GOT3 (cell line): ENCODE measurements around the gene CPA4.
"Not testable (repeated sequence)": the region's sequence is repeated elsewhere in the genome, so short reads cannot be mapped to it uniquely, and the experiment has no call there.

Source experiments
- DNase-seq: peaks from one replicate; lab custom pipeline; 2025; ENCODE audit warnings: mixed read lengths; lab: John Stamatoyannopoulos, UW

Gene CPA4

GRCh38 chr7:130292682-130293257, at the start of gene CPA4:
Gene CPA4, plus strand, starts transcription at chr7:130293161. Its CDS starts 20 bp downstream, at chr7:130293181.
- DNase-seq = peak; percentile 49

- not testable (repeated sequence) for DNase-seq
These were observed 49.5 kb upstream of the CPA4 start for GRCh38 chr7:130243486-130243885.

GRCh38 chr7:130246491-130246890, 46.5 kb upstream of the CPA4 start:
- DNase-seq = not testable (repeated sequence)

- DNase-seq = not testable (repeated sequence)
These were observed 44.1 kb upstream of the CPA4 start for GRCh38 chr7:130248842-130249241.

GRCh38 chr7:130249626-130250025, 43.3 kb upstream of the CPA4 start:
- DNase-seq = not testable (repeated sequence)

GRCh38 chr7:130254555-130254954, 38.4 kb upstream of the CPA4 start:
- DNase-seq = no peak

- DNase-seq = no peak
These were observed 36.3 kb upstream of the CPA4 start for GRCh38 chr7:130256704-130257103.

GRCh38 chr7:130258494-130259078, 34.4 kb upstream of the CPA4 start:
- DNase-seq = no peak

GRCh38 chr7:130262448-130262847, 30.5 kb upstream of the CPA4 start:
- no peak for DNase-seq

GRCh38 chr7:130263130-130263529, 29.8 kb upstream of the CPA4 start:
- DNase-seq = no peak

GRCh38 chr7:130266258-130266960, 26.6 kb upstream of the CPA4 start, which contains the start of gene CPA2:
Gene CPA2, plus strand, starts transcription at chr7:130266863. Its CDS starts 19 bp downstream, at chr7:130266882.
- DNase-seq = no peak

- DNase-seq = no peak
These were observed 26.0 kb upstream of the CPA4 start for GRCh38 chr7:130266961-130267321.

GRCh38 chr7:130268463-130269317, 24.3 kb upstream of the CPA4 start:
- DNase-seq = no peak

- no peak for DNase-seq
These were observed 23.7 kb upstream of the CPA4 start for GRCh38 chr7:130269318-130269694.

- no peak for DNase-seq
These were observed 21.8 kb upstream of the CPA4 start for GRCh38 chr7:130270947-130271800.

GRCh38 chr7:130272381-130273080, 20.4 kb upstream of the CPA4 start:
- no peak for DNase-seq

GRCh38 chr7:130273081-130273932, 19.7 kb upstream of the CPA4 start:
- DNase-seq = no peak

- no peak for DNase-seq
These were observed 19.1 kb upstream of the CPA4 start for GRCh38 chr7:130273933-130274255.

GRCh38 chr7:130274296-130274695, 18.7 kb upstream of the CPA4 start:
- no peak for DNase-seq

GRCh38 chr7:130274983-130275591, 17.9 kb upstream of the CPA4 start:
- no peak for DNase-seq
